ENCODE results near the gene ABCA3.
A peak's percentile ranks its signal among the peaks of the same experiment; 100 is the strongest.
"Not testable (repeated sequence)": the region's sequence is repeated elsewhere in the genome, so short reads cannot be mapped to it uniquely, and the experiment has no call there.

ABCA3 gene

DNA sequence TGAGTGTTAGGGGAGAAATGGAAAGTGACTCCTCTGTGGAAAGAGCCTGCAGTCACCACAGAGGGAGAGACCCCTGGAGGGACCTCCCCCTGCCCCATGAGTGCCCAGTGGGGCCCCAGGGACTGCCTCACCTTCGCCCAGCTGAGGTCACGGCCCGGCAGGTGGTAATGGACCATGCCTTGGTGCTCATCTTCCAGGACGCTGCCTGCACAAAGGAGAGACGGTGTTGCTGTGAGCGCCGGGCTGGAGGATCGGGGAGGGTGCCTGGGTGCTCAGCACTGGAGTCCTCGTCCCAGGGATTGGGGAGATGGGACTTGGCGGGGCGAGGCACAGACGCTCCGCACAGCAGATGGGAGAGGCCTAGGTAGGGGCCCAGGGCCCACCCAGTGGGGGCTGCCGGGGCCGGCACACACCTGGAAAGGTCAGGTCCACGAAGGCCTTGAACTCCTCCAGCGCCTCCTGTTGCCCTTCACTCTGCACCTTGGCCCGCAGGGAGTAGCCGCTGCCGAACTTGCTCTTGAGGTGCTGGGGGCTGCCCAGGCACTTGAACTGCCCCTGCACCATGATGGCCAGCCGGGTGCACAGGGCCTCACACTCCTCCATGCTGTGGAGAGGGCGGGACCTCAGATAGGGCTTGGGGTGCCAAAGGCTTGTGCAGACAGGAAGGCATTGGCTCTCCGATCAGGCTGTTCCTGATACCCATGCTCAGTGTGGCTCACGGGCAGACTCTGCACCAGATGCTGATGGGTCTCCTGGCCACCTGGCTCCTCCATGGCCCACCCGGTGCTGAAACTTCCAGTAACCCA lies 62.9 kb downstream of the ABCA3 start:
- no peak for DNase-seq

DNA sequence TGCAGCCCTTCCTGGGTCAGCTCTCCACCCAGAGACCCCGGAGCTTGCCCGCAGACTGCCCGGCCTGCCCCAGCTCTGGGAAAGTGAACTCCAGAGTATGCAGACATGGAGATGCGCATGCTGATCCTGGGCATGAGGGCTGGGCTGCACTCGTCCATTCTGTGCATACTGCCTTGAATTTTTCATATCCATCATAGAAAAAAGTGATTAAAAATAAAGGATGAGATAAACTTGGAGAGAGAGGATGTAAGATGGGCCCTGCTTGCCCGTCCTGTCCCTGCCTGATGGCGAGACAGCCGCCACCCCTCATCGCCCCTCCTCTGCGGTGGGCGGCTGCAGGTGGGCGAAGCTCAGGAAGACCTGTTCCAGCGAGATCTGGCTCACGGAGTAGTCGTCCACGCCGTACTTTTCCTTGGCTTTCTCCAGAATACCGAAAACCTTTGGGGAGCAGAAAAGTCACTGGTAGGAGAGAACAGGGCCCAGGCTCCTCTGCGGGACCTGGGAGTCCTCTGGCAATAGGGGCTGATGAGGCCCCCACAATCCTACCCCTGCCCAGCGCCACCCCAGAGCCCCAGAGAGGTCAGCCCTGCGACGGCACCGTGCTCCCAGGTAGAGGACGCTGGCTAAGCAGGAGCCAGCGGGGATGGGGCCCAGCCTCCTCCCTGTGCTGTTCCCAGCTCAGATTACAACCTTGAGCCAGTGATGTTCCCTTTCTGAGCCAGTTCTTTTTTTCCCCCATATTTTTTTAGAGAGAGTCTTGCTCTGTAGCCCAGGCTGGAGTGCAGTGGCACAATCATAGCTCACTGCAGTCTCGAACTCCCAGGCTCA lies 63.9 kb downstream of the ABCA3 start:
- no peak for DNase-seq

- DNase-seq, result no peak
Measured at GRCh38 chr16:2275476-2276367, 64.8 kb downstream of the ABCA3 start.

GRCh38 chr16:2273931-2274330 lies 66.6 kb downstream of the ABCA3 start:
- no peak for DNase-seq

- no peak for DNase-seq
Measured at GRCh38 chr16:2273484-2273883, 67.0 kb downstream of the ABCA3 start.

- no peak for DNase-seq
Measured at GRCh38 chr16:2271848-2272461, 68.6 kb downstream of the ABCA3 start.

GRCh38 chr16:2270588-2271470 lies 69.7 kb downstream of the ABCA3 start:
- DNase-seq, result no peak

DNA sequence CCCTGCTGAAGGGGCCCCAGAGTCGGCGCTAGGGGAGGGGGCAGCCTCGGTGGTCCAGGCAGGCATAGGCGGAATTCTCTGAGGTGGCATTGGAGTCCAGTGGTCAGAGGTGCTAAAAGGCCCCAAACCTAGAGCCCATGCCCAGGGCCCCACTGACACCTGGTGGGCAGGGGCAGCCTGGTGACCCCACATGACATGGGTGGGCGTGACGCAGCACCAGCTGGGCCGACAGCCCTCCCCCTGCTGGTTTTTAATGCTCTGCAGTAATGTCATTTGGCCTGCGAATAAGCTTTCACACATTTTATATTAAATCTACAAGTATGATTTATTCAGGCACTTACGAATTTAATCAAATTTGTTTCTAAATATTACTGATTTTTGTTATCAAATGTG lies 70.5 kb downstream of the ABCA3 start:
- no peak for DNase-seq

- peak; percentile 93 for DNase-seq
Measured at GRCh38 chr16:2267913-2268666, 72.4 kb downstream of the ABCA3 start, which contains the start of gene RNPS1. Gene RNPS1 (minus strand): TSS chr16:2268126. CDS start chr16:2264643, 3,483 bp downstream.

DNA sequence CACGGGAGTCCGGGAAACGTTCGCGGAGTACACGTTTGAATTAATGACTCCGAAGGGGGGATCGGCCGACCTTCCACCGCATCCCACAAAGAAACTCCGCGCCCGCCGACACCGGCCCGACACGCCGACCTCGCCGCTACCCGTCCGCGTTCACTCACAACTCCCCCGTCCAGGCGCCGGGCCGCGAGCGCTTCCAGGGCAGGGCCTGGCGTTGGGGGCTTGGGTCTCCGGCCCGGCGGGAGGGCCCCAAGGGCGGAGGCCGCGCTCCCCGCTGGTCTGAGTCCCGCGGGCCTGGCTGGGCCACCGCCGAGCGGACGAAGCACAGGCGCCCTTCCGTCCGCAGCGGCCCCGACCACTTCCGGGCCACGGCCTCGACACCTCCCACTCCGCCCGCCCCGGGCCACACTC lies 73.0 kb downstream of the ABCA3 start:
- not testable (repeated sequence) for DNase-seq

DNA sequence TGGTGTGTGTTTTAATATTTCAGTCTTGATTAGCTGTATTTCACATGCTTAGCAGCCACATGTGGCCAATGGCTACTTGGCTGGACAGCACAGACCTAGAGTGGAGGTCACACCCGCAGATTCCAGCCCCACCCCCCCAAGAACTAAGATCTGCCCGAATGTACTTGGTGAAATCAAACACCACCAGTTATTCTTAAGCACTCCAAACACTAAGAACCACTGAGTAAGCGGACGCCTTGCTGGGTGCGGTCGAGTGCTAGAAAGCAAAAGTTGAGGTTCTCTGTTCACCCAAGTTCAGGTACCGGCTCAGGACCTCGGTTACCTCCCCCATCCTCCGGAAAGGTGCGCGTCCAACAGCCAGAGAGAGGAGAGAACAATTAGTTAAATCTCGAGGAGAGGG lies 73.6 kb downstream of the ABCA3 start:
- not testable (repeated sequence) for DNase-seq

DNA sequence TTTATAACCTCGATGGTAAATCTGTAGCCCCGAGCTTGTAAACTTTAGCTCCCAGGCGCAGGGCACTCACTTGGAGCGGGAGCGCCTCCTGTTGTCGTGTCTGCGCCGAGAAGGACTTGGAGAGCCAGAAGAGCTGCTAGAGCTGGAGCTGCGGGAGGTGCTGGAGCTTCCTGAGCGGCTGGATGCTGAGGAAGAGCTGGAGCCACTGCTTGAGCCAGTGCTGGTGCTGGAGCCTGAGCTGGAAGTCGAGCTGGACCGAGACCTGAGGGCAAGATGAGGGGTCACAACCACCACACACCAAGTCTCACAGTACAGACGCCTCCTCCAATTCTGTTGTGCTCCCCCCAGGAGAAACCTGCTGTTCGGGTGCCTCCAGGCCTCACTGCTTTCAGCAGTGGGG lies 77.5 kb downstream of the ABCA3 start:
- not testable (repeated sequence) for DNase-seq

- no peak for DNase-seq
Measured at GRCh38 chr16:2260250-2260649, 80.3 kb downstream of the ABCA3 start.

GRCh38 chr16:2258530-2258929 lies 82.0 kb downstream of the ABCA3 start:
- not testable (repeated sequence) for DNase-seq

DNA sequence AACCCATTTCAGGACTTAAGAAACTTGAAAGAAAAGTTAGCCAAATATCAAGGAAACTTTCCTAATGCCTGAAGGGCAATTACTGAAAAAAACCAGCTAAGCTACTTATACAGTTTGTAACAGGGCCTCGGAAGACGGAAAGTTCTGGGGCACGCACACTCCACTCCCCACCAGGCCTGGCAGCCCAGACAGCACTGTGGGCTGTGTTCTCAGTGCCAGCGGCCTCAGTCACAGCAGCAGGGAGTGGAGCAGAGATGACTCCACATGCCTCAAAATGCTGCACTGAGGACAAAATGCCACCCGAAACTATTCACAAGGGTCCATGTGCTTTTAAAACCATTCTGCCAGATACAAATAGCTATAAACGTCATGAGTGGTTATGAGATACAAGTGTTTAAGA lies 82.8 kb downstream of the ABCA3 start:
- DNase-seq, result no peak

GRCh38 chr16:2256531-2257140 lies 83.9 kb downstream of the ABCA3 start:
- no peak for DNase-seq

- DNase-seq, result no peak
Measured at GRCh38 chr16:2253293-2253692, 87.2 kb downstream of the ABCA3 start.

DNA sequence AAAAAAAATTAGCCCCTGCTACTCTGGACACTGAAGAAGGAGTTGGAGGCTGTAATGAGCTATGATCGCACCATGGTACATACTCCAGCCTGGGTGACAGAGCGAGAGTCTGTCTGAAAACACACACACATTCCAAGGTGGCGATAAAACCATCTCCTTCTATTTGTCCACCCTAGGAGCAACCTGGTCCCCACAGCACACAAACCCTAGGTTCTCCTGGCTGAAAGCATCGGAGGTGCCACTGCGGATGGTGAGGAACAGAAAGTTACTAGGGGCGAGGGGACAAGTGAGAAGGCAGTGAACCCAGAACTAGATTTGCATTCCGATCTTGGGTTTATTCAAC lies 87.8 kb downstream of the ABCA3 start:
- DNase-seq, result no peak

GRCh38 chr16:2251296-2252111 lies 89.0 kb downstream of the ABCA3 start, which contains the start of gene ECI1:
Gene ECI1 (minus strand): TSS chr16:2251587. CDS start chr16:2251566, 21 bp downstream.
- peak; percentile 71 for DNase-seq
